Neural cell (in vitro differentiated cells): ENCODE measurements around the gene MYL7. TPM values are rescaled to one million over a fixed set of nuclear protein-coding genes. Genes with fewer than 3 reads are reported as not detected.

Experiments used
- H2AFZ ChIP-seq: fragments of 200-600, 300-800 bp; sonication (generic), shearing (Covaris generic); 2 replicates; pipeline ENCODE4 v1.6.0; 2014; ENCODE audit warnings: low read depth, mild to moderate bottlenecking, antibody characterized with exemption, low read length, moderate library complexity
- H3F3A ChIP-seq: fragments of 200-600 bp; shearing (Covaris generic); 2 replicates; pipeline ENCODE4 v1.6.1; 2016; ENCODE audit warnings: mild to moderate bottlenecking, moderate library complexity, mixed read lengths, antibody characterized with exemption, low read length; ENCODE audit not compliant: insufficient read depth, poor library complexity, severe bottlenecking
- H3K27ac ChIP-seq: fragments of 200-600, 300-800 bp; sonication (generic), shearing (Covaris generic); 2 replicates; pipeline ENCODE4 v1.5.1; 2014; ENCODE audit warnings: mild to moderate bottlenecking, low read length, moderate library complexity
- H3K27me3 ChIP-seq: fragments of 300-800, 200-600 bp; sonication (generic), shearing (Covaris generic); 2 replicates; pipeline ENCODE4 v1.6.0; 2014; ENCODE audit warnings: mild to moderate bottlenecking, low read depth, low read length, moderate library complexity; ENCODE audit not compliant: insufficient read depth
- H3K36me3 ChIP-seq: fragments of 300-800, 200-600 bp; sonication (generic), shearing (Covaris generic); 2 replicates; pipeline ENCODE4 v1.5.1; 2014; ENCODE audit warnings: mild to moderate bottlenecking, antibody characterized with exemption, low read length, moderate library complexity; ENCODE audit not compliant: insufficient read depth
- H3K4me2 ChIP-seq: fragments of 300-800, 200-600 bp; sonication (generic), shearing (Covaris generic); 2 replicates; pipeline ENCODE4 v1.6.0; 2014; ENCODE audit warnings: mild to moderate bottlenecking, low read length
- H3K4me3 ChIP-seq: fragments of 300-800, 200-600 bp; sonication (generic), shearing (Covaris generic); 2 replicates; pipeline ENCODE4 v1.5.1; 2014; ENCODE audit warnings: mild to moderate bottlenecking, low read length, moderate library complexity
- H3K79me2 ChIP-seq: fragments of 200-600 bp; shearing (Covaris generic); replicated peaks from 2 replicates; pipeline ENCODE4 v1.6.0; 2014; ENCODE audit warnings: mild to moderate bottlenecking, low read length, moderate library complexity; ENCODE audit not compliant: insufficient read depth
- H3K9ac ChIP-seq: fragments of 300-800, 200-600 bp; sonication (generic), shearing (Covaris generic); 2 replicates; pipeline ENCODE4 v1.6.1; 2016; ENCODE audit warnings: mild to moderate bottlenecking, low read length, mixed read lengths
- H3K9me2 ChIP-seq: fragments of 200-600 bp; shearing (Covaris generic); 2 replicates; pipeline ENCODE4 v1.6.1; 2016; ENCODE audit warnings: mild to moderate bottlenecking, low read length, mixed read lengths; ENCODE audit not compliant: insufficient read depth
- H3K9me3 ChIP-seq: fragments of 200-600, 300-800 bp; sonication (generic), shearing (Covaris generic); 2 replicates; pipeline ENCODE4 v1.6.1; 2016; ENCODE audit warnings: mild to moderate bottlenecking, mixed run types, low read length, moderate library complexity, mixed read lengths
- H4K20me1 ChIP-seq: fragments of 200-600 bp; shearing (Covaris generic); 2 replicates; pipeline ENCODE4 v1.6.1; 2016; ENCODE audit warnings: mild to moderate bottlenecking, mixed run types; ENCODE audit not compliant: insufficient read depth
- EP300 ChIP-seq: fragments of 450-650 bp; conservative IDR thresholded peaks from 2 replicates; pipeline ENCODE4 v1.6.1; 2014; ENCODE audit warnings: antibody characterized with exemption, mild to moderate bottlenecking, moderate library complexity; ENCODE audit not compliant: poor library complexity, severe bottlenecking
- EZH2 ChIP-seq: fragments of 200-600, 300-800 bp; shearing (Covaris generic), sonication (generic); IDR thresholded peaks from 2 replicates; pipeline ENCODE4 v1.6.1; 2014; ENCODE audit warnings: antibody characterized with exemption, low read length, borderline replicate concordance, mild to moderate bottlenecking; ENCODE audit not compliant: insufficient read depth, poor library complexity, severe bottlenecking
- MXI1 ChIP-seq: fragments of 450-650 bp; conservative IDR thresholded peaks from 2 replicates; pipeline ENCODE4 v1.6.1; 2014; ENCODE audit warnings: antibody characterized with exemption, mild to moderate bottlenecking; ENCODE audit not compliant: poor library complexity, severe bottlenecking
- POLR2AphosphoS5 ChIP-seq: IDR thresholded peaks from 2 replicates; pipeline ENCODE4 v1.6.1; 2012
- RAD21 ChIP-seq: fragments of 450-650 bp; conservative IDR thresholded peaks from 2 replicates; pipeline ENCODE4 v1.6.1; 2014; ENCODE audit warnings: antibody characterized with exemption, mild to moderate bottlenecking, moderate library complexity
- SMC3 ChIP-seq: fragments of 450-650 bp; conservative IDR thresholded peaks from 2 replicates; pipeline ENCODE4 v1.6.1; 2014; ENCODE audit warnings: antibody characterized with exemption, mild to moderate bottlenecking, moderate library complexity; ENCODE audit not compliant: poor library complexity
- TAF1 ChIP-seq: IDR thresholded peaks from 2 replicates; pipeline ENCODE4 v1.6.1; 2012; ENCODE audit warnings: low read depth
- polyA plus RNA-seq: library from polyadenylated mRNA; depleted of rRNA; stranded (reverse); fragments of >200 nt; gene quantifications from 2 replicates; pipeline ENCODE4 v1.2.3, GENCODE V29; 2014
- TF ChIP-seq, protein P1 (sequence below): IDR thresholded peaks from 2 replicates; pipeline ENCODE4 v1.6.1; 2012; ENCODE audit warnings: borderline replicate concordance
- TF ChIP-seq, protein P2 (sequence below): fragments of 450-650 bp; IDR thresholded peaks from 2 replicates; pipeline ENCODE4 v1.5.1; 2014; ENCODE audit warnings: antibody characterized with exemption, mild to moderate bottlenecking, moderate library complexity; ENCODE audit not compliant: poor library complexity, severe bottlenecking

The MYL7 gene
- polyA plus RNA-seq, 1 donor from 2014 or later, result 0.76 TPM

DNA sequence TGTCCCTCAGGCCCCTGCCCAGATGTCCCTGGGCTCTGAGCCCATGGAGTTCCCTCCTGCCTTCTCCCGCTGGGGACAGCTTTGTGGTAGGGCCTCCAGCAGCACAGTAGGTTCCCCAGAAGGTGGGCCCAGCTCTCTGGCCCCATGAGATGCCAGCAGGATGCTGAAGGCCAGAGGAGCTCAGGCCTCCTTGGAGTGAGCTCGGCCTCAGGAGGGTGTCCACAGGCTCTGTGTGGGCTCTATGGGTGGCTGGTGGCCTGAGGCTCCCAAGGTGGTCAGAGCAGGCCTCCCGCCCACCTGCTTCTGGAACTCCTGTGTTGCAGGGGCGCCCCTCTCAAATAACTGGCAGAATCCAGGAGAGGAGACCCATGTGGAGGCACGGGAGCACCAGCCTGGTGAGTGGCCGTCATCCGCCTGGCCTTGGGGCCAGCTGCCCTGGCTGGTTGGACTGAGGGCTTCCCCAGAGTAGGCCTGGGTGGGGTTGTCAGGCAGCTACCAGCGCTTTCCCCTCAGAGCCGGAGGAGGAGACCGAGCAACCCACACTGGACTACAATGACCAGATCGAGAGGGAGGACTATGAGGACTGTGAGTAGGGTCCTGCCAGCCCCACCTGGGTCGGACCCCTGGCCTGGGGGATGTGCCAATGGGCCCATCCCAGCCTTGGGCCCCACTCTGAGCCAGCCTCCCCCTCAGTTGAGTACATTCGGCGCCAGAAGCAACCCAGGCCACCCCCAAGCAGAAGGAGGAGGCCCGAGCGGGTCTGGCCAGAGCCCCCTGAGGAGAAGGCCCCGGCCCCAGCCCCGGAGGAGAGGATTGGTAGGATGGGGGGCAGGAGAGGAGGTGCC, 33.8 kb downstream of the MYL7 start:
- H4K20me1 ChIP-seq, result no peaks in the 10 kb centered on the region
- no peaks in the 10 kb centered on the region for H3K9me2 ChIP-seq
- no peak overlapping the region for H3K4me3 ChIP-seq
- H3K27me3 ChIP-seq, result peaks cover 19% of the 10 kb centered on the region
- no peak overlapping the region for H3K9ac ChIP-seq
- no peaks in the 10 kb centered on the region for H3K9me3 ChIP-seq
- no peak overlapping the region for H3K4me2 ChIP-seq
- no peak overlapping the region for H2AFZ ChIP-seq
- TF ChIP-seq, protein P1, sequence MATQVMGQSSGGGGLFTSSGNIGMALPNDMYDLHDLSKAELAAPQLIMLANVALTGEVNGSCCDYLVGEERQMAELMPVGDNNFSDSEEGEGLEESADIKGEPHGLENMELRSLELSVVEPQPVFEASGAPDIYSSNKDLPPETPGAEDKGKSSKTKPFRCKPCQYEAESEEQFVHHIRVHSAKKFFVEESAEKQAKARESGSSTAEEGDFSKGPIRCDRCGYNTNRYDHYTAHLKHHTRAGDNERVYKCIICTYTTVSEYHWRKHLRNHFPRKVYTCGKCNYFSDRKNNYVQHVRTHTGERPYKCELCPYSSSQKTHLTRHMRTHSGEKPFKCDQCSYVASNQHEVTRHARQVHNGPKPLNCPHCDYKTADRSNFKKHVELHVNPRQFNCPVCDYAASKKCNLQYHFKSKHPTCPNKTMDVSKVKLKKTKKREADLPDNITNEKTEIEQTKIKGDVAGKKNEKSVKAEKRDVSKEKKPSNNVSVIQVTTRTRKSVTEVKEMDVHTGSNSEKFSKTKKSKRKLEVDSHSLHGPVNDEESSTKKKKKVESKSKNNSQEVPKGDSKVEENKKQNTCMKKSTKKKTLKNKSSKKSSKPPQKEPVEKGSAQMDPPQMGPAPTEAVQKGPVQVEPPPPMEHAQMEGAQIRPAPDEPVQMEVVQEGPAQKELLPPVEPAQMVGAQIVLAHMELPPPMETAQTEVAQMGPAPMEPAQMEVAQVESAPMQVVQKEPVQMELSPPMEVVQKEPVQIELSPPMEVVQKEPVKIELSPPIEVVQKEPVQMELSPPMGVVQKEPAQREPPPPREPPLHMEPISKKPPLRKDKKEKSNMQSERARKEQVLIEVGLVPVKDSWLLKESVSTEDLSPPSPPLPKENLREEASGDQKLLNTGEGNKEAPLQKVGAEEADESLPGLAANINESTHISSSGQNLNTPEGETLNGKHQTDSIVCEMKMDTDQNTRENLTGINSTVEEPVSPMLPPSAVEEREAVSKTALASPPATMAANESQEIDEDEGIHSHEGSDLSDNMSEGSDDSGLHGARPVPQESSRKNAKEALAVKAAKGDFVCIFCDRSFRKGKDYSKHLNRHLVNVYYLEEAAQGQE, result no peak
- TF ChIP-seq, protein P2, sequence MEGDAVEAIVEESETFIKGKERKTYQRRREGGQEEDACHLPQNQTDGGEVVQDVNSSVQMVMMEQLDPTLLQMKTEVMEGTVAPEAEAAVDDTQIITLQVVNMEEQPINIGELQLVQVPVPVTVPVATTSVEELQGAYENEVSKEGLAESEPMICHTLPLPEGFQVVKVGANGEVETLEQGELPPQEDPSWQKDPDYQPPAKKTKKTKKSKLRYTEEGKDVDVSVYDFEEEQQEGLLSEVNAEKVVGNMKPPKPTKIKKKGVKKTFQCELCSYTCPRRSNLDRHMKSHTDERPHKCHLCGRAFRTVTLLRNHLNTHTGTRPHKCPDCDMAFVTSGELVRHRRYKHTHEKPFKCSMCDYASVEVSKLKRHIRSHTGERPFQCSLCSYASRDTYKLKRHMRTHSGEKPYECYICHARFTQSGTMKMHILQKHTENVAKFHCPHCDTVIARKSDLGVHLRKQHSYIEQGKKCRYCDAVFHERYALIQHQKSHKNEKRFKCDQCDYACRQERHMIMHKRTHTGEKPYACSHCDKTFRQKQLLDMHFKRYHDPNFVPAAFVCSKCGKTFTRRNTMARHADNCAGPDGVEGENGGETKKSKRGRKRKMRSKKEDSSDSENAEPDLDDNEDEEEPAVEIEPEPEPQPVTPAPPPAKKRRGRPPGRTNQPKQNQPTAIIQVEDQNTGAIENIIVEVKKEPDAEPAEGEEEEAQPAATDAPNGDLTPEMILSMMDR, result no peak
- no peak for TF ChIP-seq SMC3
- no peak for TF ChIP-seq RAD21
- TF ChIP-seq POLR2AphosphoS5, result no peak
- TF ChIP-seq EP300, result no peak
- TF ChIP-seq TAF1, result no peak
- no peak for TF ChIP-seq MXI1
- TF ChIP-seq EZH2, result no peak
- no peaks in the 10 kb centered on the region for H3K79me2 ChIP-seq
- H3K27ac ChIP-seq, result no peak overlapping the region
- no peaks in the 10 kb centered on the region for H3K36me3 ChIP-seq
- no peaks in the 10 kb centered on the region for H3F3A ChIP-seq

DNA sequence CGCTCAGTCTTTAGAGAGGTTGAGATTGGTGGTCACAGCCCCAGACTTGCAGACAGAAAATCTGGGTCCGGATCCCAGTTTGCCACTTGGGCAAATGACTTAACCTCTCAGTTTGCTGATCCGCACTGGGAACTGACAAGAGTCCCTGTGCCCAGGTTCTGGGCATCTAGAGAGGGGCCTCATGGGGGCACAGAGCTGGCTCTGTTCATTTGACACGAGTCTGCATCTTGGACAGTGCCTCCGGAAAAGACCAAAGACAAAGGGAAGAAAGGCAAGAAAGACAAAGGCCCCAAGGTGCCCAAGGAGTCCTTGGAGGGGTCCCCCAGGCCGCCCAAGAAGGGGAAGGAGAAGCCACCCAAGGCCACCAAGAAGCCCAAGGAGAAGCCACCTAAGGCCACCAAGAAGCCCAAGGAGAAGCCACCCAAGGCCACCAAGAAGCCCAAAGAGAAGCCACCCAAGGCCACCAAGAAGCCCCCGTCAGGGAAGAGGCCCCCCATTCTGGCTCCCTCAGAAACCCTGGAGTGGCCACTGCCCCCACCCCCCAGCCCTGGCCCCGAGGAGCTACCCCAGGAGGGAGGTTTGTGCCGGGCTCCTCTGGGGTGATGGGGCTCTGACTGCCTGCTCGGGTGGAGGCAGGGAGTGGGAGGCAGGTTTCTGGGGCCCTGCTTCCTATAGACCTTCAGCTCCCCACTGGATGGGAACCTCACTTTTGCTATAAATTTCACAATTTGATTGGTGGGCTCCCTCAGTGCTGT, 34.6 kb downstream of the MYL7 start:
- Histone ChIP-seq H3K4me2 (no peak overlapping the region), H3K4me3 (no peak overlapping the region), H2AFZ (no peak overlapping the region), H3K9me2 (no peaks in the 10 kb centered on the region), H3K27me3 (peaks cover 19% of the 10 kb centered on the region), H4K20me1 (no peaks in the 10 kb centered on the region), H3F3A (no peaks in the 10 kb centered on the region), H3K79me2 (no peaks in the 10 kb centered on the region), H3K36me3 (no peaks in the 10 kb centered on the region), H3K9me3 (no peaks in the 10 kb centered on the region), H3K27ac (no peak overlapping the region), H3K9ac (no peak overlapping the region)
- no peak for TF ChIP-seq EZH2
